ENCODE data around the gene ICAM3. TPM values are rescaled to one million over a fixed set of nuclear protein-coding genes. Genes with fewer than 3 reads are reported as not detected.

ICAM3 gene
- total RNA-seq, 2 experiments from 2014 or later, result 87.5 to 89.4 TPM

DNA sequence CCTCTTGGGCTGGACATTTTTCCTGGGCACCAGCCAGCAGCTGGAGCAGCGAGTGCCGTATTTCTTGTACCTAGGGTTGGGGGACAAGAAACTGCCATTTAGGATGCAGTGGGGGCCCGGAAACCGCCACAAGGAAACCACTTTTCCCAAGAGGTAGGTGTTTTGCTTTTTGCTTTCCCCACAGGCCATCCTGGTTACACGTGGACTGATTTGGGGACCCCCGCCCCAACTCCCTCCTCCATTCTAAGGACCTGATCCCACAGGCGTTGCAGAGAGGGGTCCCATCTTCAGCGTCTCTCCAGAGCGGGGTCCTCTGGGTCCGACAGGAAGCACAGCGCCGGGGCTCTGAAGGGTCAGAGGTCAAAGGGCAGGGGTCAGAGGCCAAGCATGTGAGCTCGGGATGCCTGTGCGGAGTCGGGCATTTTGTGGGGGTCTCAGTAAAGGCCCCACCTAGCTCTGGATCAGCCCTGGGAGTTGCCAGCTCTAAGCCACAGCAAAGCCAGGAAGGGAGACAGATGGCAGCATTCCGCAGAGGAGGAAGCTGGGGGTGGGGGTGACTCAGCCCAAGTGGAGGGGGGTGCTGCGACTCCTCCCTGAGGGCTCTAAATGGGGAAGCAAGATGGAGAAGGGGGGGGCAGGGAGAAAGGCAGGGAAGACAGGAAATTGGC, 34.2 kb downstream of the ICAM3 start:
- POLR2A ChIA-PET, result no interaction called here
- CTCF ChIA-PET, result interaction anchor here (0.9 to 1.4 kb wide), 2 partner anchors 34 to 75 kb away, joined by 3 read pairs; partner anchors contain the start of genes ICAM1 and TYK2

DNA sequence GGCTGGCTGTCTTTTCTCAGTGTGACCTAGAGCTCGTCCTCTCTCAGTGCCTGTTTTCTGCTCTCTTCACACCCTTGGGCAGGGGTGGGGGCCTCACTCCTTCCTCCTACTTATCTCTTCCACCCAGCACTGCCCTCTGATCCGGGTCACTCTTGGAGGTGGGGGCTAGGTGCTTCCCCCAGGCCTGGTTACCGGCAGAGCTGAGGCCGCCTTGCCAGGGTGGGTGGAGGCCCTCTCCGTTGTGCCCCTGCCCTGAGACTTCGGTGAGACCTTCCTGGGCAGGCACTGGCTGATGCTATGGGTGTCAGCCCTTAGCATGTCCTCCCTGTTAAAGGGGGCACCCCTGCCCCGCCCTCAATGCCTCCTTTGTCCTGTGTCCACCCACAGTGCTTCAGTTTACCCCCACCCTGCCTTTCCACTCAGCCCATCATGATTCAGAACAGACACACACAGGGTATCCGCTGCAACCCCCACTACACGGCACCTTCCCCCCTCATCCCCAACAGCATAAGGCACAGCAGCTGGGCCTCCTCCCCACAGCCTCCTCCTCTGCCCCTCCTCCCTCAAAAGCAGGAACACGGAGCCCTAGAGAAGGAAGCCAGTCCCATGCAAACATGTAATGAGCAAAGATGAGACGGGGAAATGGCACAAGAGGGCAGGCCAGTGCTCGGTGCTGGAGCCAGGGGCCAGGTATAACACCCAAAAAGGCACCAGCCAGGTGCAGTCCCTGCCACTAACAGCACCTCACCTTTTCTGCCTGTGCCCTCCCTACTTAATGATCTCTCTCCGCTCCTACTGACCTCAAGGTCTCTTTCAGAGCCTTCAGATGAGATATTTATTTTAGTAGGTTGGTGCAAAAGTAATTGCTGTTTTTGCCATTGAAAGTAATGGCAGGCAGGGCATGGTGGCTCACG, 39.6 kb downstream of the ICAM3 start:
- POLR2A ChIA-PET, result interaction anchor here (0.7 kb wide), 1 partner anchor 39 kb away, joined by 3 read pairs; no protein-coding TSS in a partner anchor

DNA sequence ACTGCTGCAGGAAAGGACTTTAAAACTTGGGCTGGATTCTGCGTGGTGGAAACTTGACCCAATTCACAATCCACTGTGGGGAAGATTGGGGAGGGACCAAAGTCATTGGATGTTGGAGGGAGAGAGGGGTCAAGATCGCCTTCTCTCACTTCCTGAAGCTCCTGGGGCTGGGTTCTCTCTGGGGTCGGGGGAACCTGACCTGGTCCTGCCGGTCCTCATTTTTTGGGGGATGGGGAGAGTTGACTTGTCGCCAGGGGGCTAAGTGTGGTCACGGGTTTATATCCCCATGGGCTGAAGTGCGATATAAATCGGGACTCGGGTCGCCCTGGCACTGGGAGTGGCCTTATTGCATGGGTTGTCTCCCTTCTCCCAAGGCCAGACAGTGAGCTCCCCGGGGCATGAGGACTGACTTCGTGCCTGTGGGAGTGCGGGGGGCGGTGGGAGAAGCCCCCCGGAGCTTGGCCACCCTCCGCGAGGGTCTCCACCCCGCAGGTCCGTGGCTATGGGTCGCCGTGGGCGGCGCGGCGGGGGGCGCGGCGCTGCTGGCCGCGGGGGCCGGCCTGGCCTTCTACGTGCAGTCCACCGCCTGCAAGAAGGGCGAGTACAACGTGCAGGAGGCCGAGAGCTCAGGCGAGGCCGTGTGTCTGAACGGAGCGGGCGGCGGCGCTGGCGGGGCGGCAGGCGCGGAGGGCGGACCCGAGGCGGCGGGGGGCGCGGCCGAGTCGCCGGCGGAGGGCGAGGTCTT, 43.4 kb downstream of the ICAM3 start:
- POLR2A ChIA-PET, result interaction anchor here (0.5 kb wide), 1 partner anchor 21 kb away, joined by 3 read pairs; no protein-coding TSS in a partner anchor
- CTCF ChIA-PET, result interaction anchor here (0.6 to 1.0 kb wide), 5 partner anchors 11 to 208 kb away, joined by 3 to 5 read pairs (median 4); partner anchors contain the start of gene TYK2

More for the DNA sequence above, 39.6 kb downstream of the ICAM3 start:
- CTCF ChIA-PET, result no interaction called here

DNA sequence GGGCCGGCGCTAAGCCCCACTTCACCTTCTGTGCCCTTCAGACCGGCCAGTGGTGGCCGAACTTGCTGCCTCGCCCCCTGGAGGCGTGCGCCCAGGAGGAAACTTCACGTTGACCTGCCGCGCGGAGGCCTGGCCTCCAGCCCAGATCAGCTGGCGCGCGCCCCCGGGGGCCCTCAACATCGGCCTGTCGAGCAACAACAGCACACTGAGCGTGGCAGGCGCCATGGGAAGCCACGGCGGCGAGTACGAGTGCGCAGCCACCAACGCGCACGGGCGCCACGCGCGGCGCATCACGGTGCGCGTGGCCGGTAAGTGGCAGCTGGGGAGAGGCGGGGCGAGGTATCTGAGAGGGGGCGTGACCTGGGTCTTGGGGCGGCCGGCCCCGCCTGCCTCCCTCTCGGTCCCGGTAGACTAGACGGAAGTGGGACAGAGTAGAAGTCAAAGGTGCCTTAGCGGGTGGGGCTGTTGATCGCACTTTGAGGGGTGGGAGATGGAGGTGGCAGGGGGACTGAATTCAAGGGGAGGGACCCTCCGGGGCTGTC, 44.0 kb downstream of the ICAM3 start:
- POLR2A ChIA-PET, result no interaction called here
- CTCF ChIA-PET, result interaction anchor here (0.6 to 1.0 kb wide), 5 partner anchors 11 to 209 kb away, joined by 3 to 5 read pairs (median 4); partner anchors contain the start of gene TYK2

DNA sequence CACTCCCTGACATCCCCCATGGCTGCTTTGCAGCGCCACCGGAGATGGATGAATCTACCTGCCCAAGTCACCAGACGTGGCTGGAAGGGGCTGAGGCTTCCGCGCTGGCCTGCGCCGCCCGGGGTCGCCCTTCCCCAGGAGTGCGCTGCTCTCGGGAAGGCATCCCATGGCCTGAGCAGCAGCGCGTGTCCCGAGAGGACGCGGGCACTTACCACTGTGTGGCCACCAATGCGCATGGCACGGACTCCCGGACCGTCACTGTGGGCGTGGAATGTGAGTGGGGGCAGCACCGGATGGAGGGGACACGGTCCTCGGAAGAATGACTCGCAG, 45.1 kb downstream of the ICAM3 start:
- ChIA-PET CTCF (no interaction called here), POLR2A (no interaction called here)

DNA sequence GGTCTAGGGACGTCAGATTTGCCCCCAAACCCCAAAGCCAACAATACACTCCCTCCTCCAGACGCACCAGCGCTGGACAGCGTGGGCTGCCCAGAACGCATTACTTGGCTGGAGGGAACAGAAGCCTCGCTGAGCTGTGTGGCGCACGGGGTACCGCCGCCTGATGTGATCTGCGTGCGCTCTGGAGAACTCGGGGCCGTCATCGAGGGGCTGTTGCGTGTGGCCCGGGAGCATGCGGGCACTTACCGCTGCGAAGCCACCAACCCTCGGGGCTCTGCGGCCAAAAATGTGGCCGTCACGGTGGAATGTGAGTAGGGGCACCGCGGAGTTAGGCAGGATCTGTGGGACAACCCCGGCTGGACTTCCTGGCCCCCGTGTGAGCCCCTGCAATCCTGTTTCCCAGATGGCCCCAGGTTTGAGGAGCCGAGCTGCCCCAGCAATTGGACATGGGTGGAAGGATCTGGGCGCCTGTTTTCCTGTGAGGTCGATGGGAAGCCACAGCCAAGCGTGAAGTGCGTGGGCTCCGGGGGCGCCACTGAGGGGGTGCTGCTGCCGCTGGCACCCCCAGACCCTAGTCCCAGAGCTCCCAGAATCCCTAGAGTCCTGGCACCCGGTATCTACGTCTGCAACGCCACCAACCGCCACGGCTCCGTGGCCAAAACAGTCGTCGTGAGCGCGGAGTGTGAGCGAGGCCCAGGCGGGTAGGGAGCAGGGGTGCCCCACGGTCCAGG, 45.6 kb downstream of the ICAM3 start:
- CTCF ChIA-PET, result no interaction called here
- POLR2A ChIA-PET, result no interaction called here

DNA sequence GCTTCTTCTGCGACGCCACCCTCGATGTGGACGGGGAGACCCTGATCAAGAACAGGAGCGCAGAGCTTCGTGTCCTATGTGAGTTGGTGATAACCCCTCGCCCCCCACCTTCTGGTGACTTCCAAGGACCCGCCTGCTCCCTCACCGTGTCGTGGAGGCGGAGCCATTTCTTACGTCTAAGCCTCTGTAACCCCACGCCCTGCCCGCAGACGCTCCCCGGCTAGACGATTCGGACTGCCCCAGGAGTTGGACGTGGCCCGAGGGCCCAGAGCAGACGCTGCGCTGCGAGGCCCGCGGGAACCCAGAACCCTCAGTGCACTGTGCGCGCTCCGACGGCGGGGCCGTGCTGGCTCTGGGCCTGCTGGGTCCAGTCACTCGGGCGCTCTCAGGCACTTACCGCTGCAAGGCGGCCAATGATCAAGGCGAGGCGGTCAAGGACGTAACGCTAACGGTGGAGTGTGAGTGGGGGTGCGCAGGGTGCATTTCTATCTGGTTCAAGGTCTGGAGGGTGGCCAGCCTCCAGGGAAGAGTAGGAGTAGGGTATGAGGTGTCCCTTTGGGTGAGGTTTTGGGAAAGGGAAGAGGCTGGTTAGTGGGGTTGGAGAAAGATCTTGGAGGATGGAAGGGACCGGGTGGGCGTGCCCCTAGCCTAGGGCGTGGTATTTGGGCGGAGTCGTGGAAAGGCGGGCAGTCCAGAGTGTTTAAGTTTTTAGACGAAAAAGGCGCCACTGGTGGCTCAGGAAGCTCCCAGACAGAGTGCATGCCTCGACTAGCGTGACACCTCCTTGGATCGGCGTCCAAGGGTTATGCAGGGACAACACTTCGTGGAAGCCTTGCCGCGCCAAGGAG, 46.4 kb downstream of the ICAM3 start:
- ChIA-PET POLR2A (interaction anchor here (0.5 to 2.1 kb wide), 2 partner anchors 22 to 97 kb away, joined by 6 to 12 read pairs; partner anchors contain the start of gene ICAM1), CTCF (interaction anchor here (1.7 kb wide), 1 partner anchor 24 kb away, joined by 8 read pairs; no protein-coding TSS in a partner anchor)

DNA sequence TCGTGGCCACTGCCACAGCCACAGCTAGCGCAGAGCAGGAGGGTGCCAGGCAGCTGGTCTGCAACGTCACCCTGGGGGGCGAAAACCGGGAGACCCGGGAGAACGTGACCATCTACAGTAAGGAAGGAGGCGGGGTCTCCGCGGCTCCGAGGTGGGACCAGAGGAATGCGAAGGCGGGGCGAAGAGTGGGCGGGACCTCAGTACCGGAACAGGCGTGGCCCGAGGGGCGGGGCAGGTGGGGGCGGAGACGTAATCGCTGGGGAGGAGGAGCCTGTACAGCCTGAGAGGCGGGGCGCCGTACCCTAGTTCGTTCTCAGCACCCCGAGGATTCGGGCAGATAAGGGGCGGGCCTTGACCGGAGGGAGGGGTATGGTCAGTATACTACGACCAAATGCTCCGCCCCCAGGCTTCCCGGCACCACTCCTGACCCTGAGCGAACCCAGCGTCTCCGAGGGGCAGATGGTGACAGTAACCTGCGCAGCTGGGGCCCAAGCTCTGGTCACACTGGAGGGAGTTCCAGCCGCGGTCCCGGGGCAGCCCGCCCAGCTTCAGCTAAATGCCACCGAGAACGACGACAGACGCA, 47.1 kb downstream of the ICAM3 start:
- ChIA-PET POLR2A (interaction anchor here (0.5 to 2.1 kb wide), 3 partner anchors 12 to 98 kb away, joined by 6 to 12 read pairs (median 7); partner anchors contain the start of gene ICAM1), CTCF (interaction anchor here (1.3 to 1.7 kb wide), 3 partner anchors 23 to 98 kb away, joined by 3 to 8 read pairs (median 4); no protein-coding TSS in a partner anchor)

DNA sequence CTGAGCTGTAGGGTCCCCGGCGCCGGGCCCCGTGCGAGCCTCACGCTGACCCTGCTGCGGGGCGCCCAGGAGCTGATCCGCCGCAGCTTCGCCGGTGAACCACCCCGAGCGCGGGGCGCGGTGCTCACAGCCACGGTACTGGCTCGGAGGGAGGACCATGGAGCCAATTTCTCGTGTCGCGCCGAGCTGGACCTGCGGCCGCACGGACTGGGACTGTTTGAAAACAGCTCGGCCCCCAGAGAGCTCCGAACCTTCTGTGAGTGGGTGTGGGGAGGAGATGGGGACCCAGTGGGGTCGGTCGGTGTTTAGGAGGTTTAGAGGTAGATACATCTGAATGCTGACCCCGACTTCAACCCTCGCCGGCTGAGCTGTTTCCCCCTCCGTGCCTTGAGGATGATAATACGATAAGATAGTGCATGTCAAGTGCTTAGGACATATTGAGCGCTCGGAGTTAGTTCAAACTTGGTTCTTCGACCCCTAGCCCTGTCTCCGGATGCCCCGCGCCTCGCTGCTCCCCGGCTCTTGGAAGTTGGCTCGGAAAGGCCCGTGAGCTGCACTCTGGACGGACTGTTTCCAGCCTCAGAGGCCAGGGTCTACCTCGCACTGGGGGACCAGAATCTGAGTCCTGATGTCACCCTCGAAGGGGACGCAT, 47.7 kb downstream of the ICAM3 start:
- ChIA-PET CTCF (interaction anchor here (0.8 to 1.7 kb wide), 6 partner anchors 12 to 99 kb away, joined by 3 to 8 read pairs (median 4); partner anchors contain the start of gene ICAM1), POLR2A (interaction anchor here (0.5 to 2.1 kb wide), 3 partner anchors 12 to 121 kb away, joined by 3 to 12 read pairs (median 7); partner anchors contain the start of gene ICAM1)

DNA sequence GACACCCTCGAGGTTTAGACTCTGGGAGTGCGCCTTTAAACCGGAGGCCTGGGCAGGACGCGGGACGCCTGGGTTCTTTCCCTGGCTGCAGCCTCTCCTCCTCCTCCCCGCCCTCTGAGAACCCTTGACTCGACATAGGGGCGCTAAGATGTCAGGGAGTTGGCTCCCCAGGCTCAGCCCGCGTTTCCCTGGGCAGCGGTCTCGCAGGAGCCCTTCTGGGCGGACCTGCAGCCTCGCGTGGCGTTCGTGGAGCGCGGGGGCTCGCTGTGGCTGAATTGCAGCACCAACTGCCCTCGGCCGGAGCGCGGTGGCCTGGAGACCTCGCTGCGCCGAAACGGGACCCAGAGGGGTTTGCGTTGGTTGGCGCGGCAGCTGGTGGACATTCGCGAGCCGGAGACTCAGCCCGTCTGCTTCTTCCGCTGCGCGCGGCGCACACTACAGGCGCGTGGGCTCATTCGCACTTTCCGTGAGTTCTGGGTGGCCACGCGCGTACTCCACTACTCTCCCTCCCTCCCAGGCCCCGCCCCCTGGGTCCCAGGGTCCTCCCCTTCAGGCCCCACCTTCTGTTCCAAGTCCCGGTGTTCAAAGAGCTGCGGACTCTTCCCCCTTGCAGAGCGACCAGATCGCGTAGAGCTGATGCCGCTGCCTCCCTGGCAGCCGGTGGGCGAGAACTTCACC, 48.4 kb downstream of the ICAM3 start:
- CTCF ChIA-PET, result interaction anchor here (0.8 to 6.2 kb wide), 7 partner anchors 11 to 100 kb away, joined by 3 to 47 read pairs (median 4); partner anchors contain the start of gene ICAM1

DNA sequence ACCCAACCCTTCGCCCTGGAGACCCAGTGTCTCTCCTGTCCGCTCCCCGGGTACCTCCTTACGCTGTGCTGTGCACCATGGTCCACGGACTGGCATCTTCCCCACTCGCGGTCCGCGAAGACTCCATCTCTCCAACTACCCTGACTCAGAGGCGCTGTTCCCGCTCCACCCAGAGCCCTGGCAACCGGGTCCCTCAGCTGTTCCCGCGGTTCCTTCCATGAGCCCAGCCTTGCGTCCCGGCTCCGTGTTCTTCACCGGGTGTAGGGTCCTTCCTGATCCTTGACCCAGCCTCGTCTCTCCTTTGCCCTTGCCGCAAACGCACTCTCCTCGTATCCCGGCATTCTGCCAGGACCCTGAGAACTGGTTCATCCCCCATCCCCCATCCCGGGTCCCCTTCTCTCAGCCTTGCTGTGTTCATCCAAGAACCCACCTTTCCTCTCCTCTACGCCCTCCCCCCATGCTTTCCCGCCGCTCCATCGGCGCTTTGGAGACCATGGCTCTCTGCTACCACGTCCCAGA, 49.0 kb downstream of the ICAM3 start:
- POLR2A ChIA-PET, result interaction anchor here (2.1 kb wide), 1 partner anchor 20 kb away, joined by 12 read pairs; the partner anchor contains the start of gene ICAM1
- CTCF ChIA-PET, result interaction anchor here (0.6 to 6.2 kb wide), 5 partner anchors 20 to 100 kb away, joined by 3 to 47 read pairs (median 4); partner anchors contain the start of gene ICAM1

More for the DNA sequence above, 48.4 kb downstream of the ICAM3 start:
- POLR2A ChIA-PET, result interaction anchor here (0.5 to 2.1 kb wide), 3 partner anchors 11 to 122 kb away, joined by 3 to 12 read pairs (median 7); partner anchors contain the start of gene ICAM1

DNA sequence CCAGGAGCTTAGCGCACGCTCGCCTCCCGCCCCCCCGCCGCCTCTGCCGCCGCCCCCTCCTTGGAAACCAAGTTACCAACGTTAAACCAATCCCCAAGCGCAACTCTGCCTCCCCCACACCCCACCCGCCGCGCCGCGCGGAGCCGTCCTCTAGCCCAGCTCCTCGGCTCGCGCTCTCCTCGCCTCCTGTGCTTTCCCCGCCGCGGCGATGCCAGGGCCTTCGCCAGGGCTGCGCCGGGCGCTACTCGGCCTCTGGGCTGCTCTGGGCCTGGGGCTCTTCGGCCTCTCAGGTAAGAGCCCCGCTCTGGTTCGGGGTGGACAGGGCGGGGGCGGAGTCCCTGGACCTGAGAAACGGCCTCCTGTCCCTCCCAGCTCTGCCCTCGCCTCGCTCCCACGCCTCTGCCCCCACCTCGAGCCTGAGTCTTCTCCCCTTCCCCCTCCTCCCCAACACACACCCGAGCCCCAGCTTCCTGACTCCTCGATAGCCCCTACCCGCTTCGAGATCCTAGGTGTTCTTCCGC, 49.5 kb downstream of the ICAM3 start, which contains the start of gene ICAM5:
Gene ICAM5, plus strand, starts transcription at position 117 of the 521 bp plus-strand sequence. Its CDS starts 92 bp downstream, at position 209.
- ChIA-PET CTCF (interaction anchor here (0.6 to 6.2 kb wide), 9 partner anchors 16 to 114 kb away, joined by 3 to 47 read pairs (median 4); partner anchors contain the start of gene ICAM1), POLR2A (interaction anchor here (0.6 to 6.0 kb wide), 4 partner anchors 10 to 91 kb away, joined by 4 to 45 read pairs (median 8); partner anchors contain the start of genes ICAM1 and TYK2)

DNA sequence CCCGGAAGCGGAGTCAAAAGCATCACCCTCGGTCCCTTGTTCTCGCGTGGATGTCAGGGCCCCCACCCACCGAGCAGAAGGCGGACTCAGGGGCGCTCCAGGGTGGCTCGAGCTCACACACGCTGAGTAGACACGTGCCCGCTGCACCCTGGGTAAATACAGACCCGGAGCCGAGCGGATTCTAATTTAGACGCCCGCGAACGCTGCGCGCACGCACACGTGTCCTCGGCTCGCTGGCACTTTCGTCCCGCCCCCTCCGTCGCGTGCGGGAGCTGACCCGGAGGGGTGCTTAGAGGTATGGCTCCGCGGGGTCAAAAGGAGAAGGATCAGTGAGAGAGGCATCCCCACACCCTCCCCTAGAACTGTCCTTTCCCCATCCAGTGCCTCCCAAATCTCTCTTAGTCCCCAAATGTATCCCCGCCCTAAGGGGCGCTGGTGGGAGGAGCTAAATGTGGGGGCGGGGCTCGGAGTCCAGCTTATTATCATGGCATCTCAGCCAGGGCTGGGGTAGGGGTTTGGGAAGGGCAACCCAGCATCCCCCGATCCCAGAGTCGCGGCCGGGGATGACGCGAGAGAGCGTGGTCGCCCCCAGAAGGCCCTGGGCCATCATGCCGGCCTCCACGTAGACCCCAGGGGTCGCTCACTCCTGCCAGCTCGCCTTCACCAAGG, 50.1 kb downstream of the ICAM3 start:
- ChIA-PET POLR2A (interaction anchor here (0.6 to 6.0 kb wide), 4 partner anchors 9 to 91 kb away, joined by 4 to 45 read pairs (median 8); partner anchors contain the start of genes ICAM1 and TYK2), CTCF (interaction anchor here (0.6 to 6.2 kb wide), 12 partner anchors 9 to 114 kb away, joined by 3 to 47 read pairs (median 4); partner anchors contain the start of gene ICAM1)

Data from activated CD8-positive, alpha-beta memory T cell treated with anti-CD3 and anti-CD28 coated beads for 36 hours (primary cell).